ENCODE data around the gene EGF.
"Not testable (repeated sequence)": the region's sequence is repeated elsewhere in the genome, so short reads cannot be mapped to it uniquely, and the experiment has no call there.

Gene EGF

GRCh38 chr4:110039164-110039563 lies 126.5 kb downstream of the EGF start:
- not testable (repeated sequence) for DNase-seq (ENCODE audit: low read depth)

GRCh38 chr4:110041735-110042134 lies 129.1 kb downstream of the EGF start:
- DNase-seq (ENCODE audit: low read depth) = no peak

GRCh38 chr4:110042545-110043517 lies 130.1 kb downstream of the EGF start:
- no peak for DNase-seq (ENCODE audit: low read depth)

GRCh38 chr4:110046588-110047049 lies 133.9 kb downstream of the EGF start:
- no peak for DNase-seq (ENCODE audit: low read depth)

GRCh38 chr4:110049951-110050925 lies 137.6 kb downstream of the EGF start:
- DNase-seq (ENCODE audit: low read depth) = peak; percentile 54

- DNase-seq (ENCODE audit: low read depth) = peak; percentile 30
Measured at GRCh38 chr4:110055158-110055768, 142.6 kb downstream of the EGF start.

GRCh38 chr4:110058677-110059076 lies 146.0 kb downstream of the EGF start:
- no peak for DNase-seq (ENCODE audit: low read depth)

GRCh38 chr4:110059556-110060191 lies 147.0 kb downstream of the EGF start:
- peak; percentile 47 for DNase-seq (ENCODE audit: low read depth)

GRCh38 chr4:110061076-110061475 lies 148.4 kb downstream of the EGF start:
- DNase-seq (ENCODE audit: low read depth) = no peak
